GM19238 (cell line): ENCODE measurements around the gene CPO.

ENCODE experiments used
- DNase-seq: peaks from one replicate; pipeline ENCODE4 v3.0.0; 2011; ENCODE audit warnings: low spot score; ENCODE audit not compliant: insufficient read length

CPO gene

GRCh38 chr2:207012461-207012860 is 73.1 kb downstream of the CPO start:
- DNase-seq: no peak

DNA sequence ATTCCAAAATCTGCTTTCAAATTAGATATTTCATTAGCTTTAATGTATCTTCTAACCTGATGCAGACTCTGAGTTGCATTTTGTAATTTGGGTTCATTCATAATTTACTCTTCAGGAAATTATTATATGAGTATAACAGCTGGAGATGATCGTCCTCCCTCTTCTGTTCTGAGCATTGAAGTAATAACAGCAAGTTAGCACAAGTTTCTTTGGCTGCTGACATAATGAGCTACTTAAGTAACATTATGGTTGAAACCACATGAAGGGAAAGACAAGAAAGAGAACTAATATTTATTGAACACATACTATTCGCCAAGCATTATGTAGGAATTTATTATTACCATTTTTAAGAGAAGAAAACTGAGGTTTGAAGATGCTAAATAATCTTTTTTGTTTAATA is 75.1 kb downstream of the CPO start:
- no peak for DNase-seq

GRCh38 chr2:207015901-207016300 is 76.6 kb downstream of the CPO start:
- DNase-seq: no peak
